Stimulated activated CD8-positive, alpha-beta memory T cell treated with anti-CD3 and anti-CD28 coated beads, Interleukin-4, amount 100 ng/mL, for 1 hour (primary cell): ENCODE results near the gene CHST6.
"Not testable (repeated sequence)": the region's sequence is repeated elsewhere in the genome, so short reads cannot be mapped to it uniquely, and the experiment has no call there.

Experiments used
- DNase-seq, 2 donors: peaks; one replicate each; pipeline ENCODE4 v3.0.0-alpha.2; 2020; ENCODE audit warnings: low read depth in 2 of 2, low spot score in 1 of 2

CHST6 gene

GRCh38 chr16:75477680-75478473 lies 17.4 kb downstream of the CHST6 start:
- no peak for DNase-seq

DNA sequence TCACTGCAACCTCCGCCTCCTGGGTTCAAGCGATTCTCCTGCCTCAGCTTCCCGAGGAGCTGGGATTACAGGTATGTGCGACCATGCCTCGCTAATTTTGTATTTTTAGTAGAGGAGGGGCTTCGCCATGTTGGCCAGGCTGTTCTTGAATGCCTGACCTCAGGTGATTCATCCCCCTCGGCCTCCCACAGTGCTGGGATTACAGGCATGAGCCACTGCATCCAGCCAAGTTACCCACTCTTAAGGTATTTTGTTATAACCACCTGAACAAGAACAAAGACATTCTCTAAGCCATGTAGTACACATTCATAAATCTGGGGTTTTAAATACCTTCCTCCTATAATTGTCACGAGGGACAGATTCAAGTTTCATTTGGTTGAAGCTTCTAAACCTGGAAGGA lies 18.4 kb downstream of the CHST6 start:
- DNase-seq = no peak

- no peak for DNase-seq
These were observed 19.8 kb downstream of the CHST6 start for GRCh38 chr16:75475420-75475847.

- DNase-seq = no peak
These were observed 22.0 kb downstream of the CHST6 start for GRCh38 chr16:75472908-75473877.

- peak in 1 of 2 donors; percentile 13 for DNase-seq
These were observed 23.3 kb downstream of the CHST6 start for GRCh38 chr16:75471723-75472633.

DNA sequence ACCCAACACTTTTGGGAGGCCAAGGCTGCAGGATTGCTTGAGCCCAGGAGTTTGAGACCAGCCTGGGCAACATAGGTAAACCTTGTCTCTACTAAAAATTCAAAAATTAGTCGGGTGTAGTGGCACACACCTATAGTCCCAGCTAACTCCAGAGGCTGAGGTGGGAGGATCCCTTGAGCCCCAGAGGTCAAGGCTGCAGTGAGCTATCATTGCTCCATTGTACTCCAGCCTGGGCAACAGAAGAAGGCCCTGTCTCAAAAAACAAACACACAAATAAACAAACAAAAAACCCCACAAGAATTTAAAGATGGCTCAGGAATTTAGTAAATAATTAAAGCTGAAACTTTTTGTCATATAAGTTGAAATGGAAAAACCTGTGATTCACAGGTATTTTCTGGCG lies 28.5 kb downstream of the CHST6 start:
- DNase-seq = no peak

GRCh38 chr16:75464122-75464918 lies 30.9 kb downstream of the CHST6 start, which contains the start of gene TMEM170A:
Gene TMEM170A (minus strand): TSS chr16:75464689. CDS start chr16:75464600, 89 bp downstream.
- DNase-seq = peak; percentile 92 to 97

DNA sequence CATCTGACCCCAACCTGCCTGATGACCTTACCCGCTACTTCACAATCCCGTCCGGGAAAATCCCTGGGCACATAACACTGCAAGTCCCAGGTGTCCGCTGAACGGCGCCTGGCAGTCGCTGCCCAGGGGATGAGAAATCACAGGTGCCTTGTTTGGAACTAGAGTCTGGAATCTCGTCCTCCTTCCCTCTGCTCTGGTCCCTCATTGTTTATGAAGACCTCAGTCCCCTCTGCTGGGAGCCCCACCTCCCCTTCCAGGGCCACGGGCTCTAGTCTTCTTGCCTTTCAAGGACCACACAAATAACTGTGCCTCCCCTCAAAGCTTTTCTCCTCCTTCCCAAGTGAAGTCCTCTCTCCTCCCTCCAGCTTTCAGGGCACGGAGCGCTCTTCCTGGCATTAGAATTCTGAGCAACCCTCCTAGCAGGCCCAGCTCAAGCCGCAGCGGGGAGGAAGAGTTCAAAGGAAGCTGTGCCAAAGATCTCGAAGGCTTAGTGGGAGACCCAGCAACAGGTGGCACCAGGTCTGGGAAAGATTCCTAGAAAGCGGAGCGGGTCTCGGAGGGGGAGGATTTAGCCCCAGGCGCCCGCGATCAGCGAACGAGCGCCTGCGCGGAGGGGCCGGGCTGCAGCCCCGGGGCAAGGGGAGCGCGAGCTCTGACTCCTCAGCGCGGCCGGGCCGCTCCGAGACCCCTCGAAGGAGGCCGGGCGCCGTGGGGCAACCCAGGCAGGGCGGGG lies 31.7 kb downstream of the CHST6 start:
- DNase-seq = not testable (repeated sequence)

DNA sequence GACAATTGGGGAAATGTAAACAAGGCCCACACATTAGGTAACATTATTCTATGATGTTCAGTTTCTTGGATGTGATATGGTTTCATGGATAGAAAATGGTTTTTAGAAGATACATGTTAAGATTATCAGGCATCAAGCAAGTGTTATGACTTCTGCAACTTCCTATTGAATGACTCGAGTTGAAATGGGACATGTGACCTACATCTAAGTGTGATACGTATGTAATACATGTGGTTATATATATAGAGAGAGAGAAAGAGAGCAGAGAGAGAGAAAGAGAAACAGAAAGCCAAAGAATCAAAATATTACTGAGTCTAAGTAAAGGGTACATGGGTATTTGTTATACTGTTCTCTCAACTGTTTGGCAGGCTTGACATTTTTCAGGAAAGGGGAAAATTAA lies 32.4 kb downstream of the CHST6 start:
- no peak for DNase-seq

GRCh38 chr16:75461575-75461974 lies 33.7 kb downstream of the CHST6 start:
- no peak for DNase-seq

DNA sequence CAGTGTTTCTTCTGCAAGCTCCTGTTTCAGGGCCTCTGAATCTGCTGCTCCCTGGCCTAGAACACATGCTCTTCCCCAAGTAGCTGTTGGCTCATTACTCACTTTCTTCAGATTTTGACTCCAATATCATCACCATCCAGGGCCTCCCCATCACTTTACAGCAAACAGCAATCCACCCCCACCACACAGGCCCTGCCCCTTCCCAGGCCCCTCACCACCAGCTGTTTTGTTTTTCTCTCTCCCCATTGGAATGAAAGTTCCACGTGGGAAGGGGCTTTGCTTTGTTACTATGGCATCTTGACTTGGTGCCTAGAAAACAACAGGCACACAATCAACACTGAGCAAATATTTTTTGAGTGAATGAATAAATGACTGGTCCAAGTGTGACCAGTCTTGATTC lies 34.8 kb downstream of the CHST6 start:
- DNase-seq = no peak

DNA sequence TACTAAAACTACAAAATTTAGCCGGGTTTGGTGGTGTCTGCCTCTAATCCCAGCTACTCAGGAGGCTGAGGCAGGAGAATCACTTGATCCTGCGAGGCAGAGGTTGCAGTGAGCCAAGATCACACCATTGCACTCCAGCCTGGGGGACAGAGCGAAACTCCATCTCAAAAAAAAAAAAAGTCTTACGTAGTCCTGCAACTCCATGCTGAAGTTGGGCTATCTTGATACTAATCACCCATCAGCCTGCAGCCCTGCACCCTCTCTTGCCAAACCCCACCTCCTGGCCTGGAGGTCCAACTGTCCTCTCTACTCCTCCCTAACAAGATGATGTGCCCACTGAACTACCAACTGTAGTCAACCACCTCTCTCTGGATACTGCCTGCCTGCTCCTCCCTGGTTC lies 35.5 kb downstream of the CHST6 start:
- DNase-seq = no peak

DNA sequence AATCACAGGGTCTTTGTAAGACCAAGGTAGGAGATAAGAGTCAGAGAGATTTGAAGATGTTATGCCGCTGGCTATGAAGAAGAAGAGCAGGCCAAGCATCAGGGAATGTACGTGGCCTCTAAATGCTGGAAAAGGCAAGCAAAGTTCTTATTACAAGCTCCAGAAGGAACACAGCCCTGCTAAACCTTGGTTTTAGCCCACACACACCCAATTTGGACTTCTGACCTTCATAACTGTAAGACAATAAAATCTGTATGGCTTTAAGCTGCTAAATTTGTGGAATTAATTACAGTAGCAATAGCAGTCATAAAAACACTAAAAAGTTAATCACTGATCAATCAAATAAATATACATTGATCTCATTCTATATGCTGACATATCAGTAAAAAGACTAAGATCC lies 36.8 kb downstream of the CHST6 start:
- no peak for DNase-seq

GRCh38 chr16:75458029-75458428 lies 37.2 kb downstream of the CHST6 start:
- no peak for DNase-seq

DNA sequence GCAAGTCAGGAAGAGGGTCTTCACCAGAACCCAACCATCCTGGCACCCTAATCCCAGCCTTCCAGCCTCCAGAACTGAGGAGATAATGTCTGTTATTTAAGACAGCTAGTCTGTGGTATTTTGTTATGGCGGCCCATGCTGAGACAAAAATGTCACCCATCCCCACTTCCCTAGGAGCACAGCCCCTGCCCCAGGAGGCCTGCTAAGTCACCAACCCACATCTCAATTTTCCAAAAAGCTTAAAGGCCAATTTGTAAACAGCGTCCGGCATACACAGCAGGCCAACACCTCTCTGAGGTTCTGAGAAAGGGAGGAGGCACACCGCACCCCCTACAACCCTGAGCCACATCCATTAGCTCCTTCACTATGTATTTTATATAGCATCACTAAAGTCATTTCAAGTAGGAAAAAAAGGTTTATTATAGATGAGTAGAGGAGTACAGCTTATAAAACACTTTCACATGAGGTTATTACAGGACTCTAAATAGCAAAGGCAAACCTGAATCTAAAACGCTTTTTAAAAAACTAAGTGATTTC lies 37.7 kb downstream of the CHST6 start:
- DNase-seq = no peak

DNA sequence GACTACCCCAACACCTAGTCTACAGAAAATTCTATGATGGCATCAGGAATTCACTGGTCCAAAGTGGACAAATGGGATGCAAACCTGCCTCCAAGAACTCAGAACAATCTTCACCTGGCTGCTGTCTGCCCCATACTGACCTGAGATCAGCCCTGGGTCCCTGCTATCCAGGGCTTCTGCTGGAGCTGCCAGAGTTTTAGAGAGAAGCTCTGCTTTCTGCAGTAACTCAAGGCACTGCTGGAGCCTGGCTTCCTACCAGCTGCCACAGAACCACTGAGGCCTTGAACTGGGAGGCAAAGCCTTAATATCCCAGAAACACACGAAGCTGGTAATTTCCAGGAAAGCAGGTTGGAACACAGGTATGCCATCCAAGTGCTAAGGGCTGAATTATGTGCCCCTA lies 38.3 kb downstream of the CHST6 start:
- DNase-seq = no peak

DNA sequence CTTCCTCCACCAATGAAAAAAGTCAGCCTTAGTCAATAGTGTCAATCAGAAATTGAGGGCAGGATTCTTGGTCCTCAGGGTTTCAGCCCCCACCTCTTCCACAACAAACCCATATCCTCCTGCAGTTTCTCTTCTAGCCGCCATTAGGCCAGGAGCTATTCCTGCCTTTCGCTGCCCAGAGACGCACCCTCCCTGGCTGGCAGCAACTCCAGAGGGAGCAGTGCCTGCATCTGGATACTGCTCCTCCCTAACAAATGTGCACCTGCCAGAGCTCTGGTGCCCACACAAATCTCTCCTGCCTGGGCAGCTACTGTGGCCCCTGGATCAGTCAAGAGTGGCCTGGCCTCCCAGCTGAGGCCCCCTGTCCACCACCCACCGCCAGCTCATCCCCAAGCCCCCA lies 38.8 kb downstream of the CHST6 start:
- DNase-seq = not testable (repeated sequence)

DNA sequence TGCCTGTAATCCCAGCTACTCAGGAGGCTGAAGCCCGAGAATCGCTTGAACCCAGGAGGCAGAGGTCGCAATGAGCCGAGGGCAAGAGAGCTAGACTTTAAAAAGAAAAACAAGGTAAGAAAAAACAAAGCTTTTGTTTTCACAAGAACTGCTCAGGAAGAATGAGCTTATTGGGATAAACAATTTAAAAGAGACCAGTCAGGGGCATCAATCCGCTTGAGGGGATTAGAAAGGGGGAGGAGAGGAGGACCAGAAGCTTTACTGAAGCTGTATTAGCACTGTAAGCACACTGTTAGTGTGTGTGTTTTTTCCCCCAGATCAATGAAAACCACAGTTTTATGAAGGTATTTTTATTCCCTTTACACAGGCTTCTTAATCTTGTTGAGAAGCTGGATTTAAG lies 39.6 kb downstream of the CHST6 start:
- DNase-seq = no peak
